K562 (cell line): Measurements from ENCODE around the gene FES. TPM values are rescaled to one million over a fixed set of nuclear protein-coding genes. Genes with fewer than 3 reads are reported as not detected.

Experiments used
- DDX20 ChIP-seq: fragments of 450-650 bp; IDR thresholded peaks from 2 replicates; pipeline ENCODE4 v1.6.1; 2016; ENCODE audit warnings: missing genetic modification characterization, low read depth, mild to moderate bottlenecking, missing compliant biosample characterization, moderate library complexity
- ERF ChIP-seq: fragments of 450-650 bp; formaldehyde crosslinking; IDR thresholded peaks from 2 replicates; pipeline ENCODE4 v1.4.0; 2020; ENCODE audit warnings: mild to moderate bottlenecking, mixed read lengths
- HMGN3 ChIP-seq: IDR thresholded peaks from 2 replicates; pipeline ENCODE4 v1.6.1; 2011; ENCODE audit warnings: borderline replicate concordance, low read depth, mild to moderate bottlenecking, mixed read lengths, low read length; ENCODE audit not compliant: insufficient read length; ENCODE audit errors: extremely low read depth
- NR1H2 ChIP-seq: sonication (generic); formaldehyde crosslinking; IDR thresholded peaks from 2 replicates; pipeline ENCODE4 v1.4.0; 2020; ENCODE audit warnings: mild to moderate bottlenecking, missing genetic modification reagents
- NR2F6 ChIP-seq: fragments of 450-650 bp; formaldehyde crosslinking; IDR thresholded peaks from 2 replicates; pipeline ENCODE4 v1.4.0; 2020; ENCODE audit warnings: mild to moderate bottlenecking
- POLR2B ChIP-seq: fragments of 450-650 bp; IDR thresholded peaks from 2 replicates; pipeline ENCODE4 v1.6.1; 2018; ENCODE audit warnings: low read depth; ENCODE audit not compliant: partially characterized antibody
- POLR3A ChIP-seq: IDR thresholded peaks from 2 replicates; pipeline ENCODE4 v1.6.1; 2011; ENCODE audit warnings: borderline replicate concordance, mild to moderate bottlenecking, moderate library complexity; ENCODE audit not compliant: insufficient read length, insufficient read depth; ENCODE audit errors: extremely low read depth
- PTBP1 ChIP-seq: fragments of 200-400 bp; formaldehyde crosslinking; IDR thresholded peaks from 2 replicates; pipeline ENCODE4 v1.6.1; 2017; ENCODE audit warnings: low read depth, low read length
- SMARCA5 ChIP-seq: fragments of 450-650 bp; IDR thresholded peaks from 2 replicates; pipeline ENCODE4 v1.6.1; 2016
- SMC3 ChIP-seq: conservative IDR thresholded peaks from 2 replicates; pipeline ENCODE4 v1.6.1; 2011; ENCODE audit warnings: low read depth, low read length, improper control_type of control experiment; ENCODE audit not compliant: insufficient read depth
- SP2 ChIP-seq: IDR thresholded peaks from 2 replicates; pipeline ENCODE4 v1.6.1; 2011; ENCODE audit warnings: mild to moderate bottlenecking, low read depth, low read length, moderate library complexity; ENCODE audit not compliant: poor library complexity, severe bottlenecking; ENCODE audit errors: extremely low read depth
- TRIM24 ChIP-seq, 2 experiments: fragments of 450-650 bp; IDR thresholded peaks; 2 replicates each; pipeline ENCODE4 v1.6.1; 2016
- ZFPM2 ChIP-seq: fragments of 250-450 bp; sonication (Bioruptor Pico); IDR thresholded peaks from 2 replicates; pipeline ENCODE4 v1.5.1; 2022; ENCODE audit warnings: mild to moderate bottlenecking
- ZNF121 ChIP-seq: sonication (generic); formaldehyde crosslinking; conservative IDR thresholded peaks from 2 replicates; pipeline ENCODE4 v1.8.0; 2022; ENCODE audit warnings: missing genetic modification reagents
- ZNF165 ChIP-seq: fragments of 250-450 bp; sonication (Bioruptor Pico); IDR thresholded peaks from 2 replicates; pipeline ENCODE4 v1.4.0; 2020; ENCODE audit warnings: borderline replicate concordance
- ZNF507 ChIP-seq: conservative IDR thresholded peaks from 2 replicates; pipeline ENCODE4 v1.6.1; 2017; ENCODE audit warnings: missing genetic modification characterization, missing compliant biosample characterization
- ZNF77 ChIP-seq: fragments of 250-450 bp; sonication (Bioruptor Pico); IDR thresholded peaks from 2 replicates; pipeline ENCODE4 v1.5.0; 2020
- polyA plus RNA-seq, 8 experiments: library from polyadenylated mRNA; depleted of rRNA in 4 of 8; stranded (reverse) in 5 of 8; unstranded in 3 of 8; fragments of >200 nt; fragmentation: Nextera tagmentation in 2 of 8; fragmentation: Illumina TruSeq in 1 of 8; extraction: Ambion mirVana in 2 of 8; extraction: Trizol in 1 of 8; gene quantifications; 2 replicates each; pipeline versions ENCODE4 v1.2.1 to v1.2.3, GENCODE V29; 2011 to 2014; ENCODE audit warnings: inconsistent platforms in 1 of 8, missing spikeins in 1 of 8
- total RNA-seq, 7 experiments: library from RNA; depleted of rRNA in 6 of 7; stranded (reverse); fragments of >200 nt in 6 of 7; fragmentation: Illumina TruSeq in 2 of 7; extraction: Trizol in 2 of 7; gene quantifications; 2 replicates each; pipeline versions ENCODE4 v1.2.1 to v1.2.3, GENCODE V29; 2011 to 2021; ENCODE audit warnings: low replicate concordance in 1 of 7
- TF ChIP-seq, protein P1 (sequence below): fragments of 250-450 bp; sonication (Bioruptor Pico); IDR thresholded peaks from 2 replicates; pipeline ENCODE4 v1.5.0; 2021; ENCODE audit warnings: mild to moderate bottlenecking, moderate library complexity
- TF ChIP-seq, protein P2 (sequence below): fragments of 250-450 bp; sonication (Bioruptor Pico); IDR thresholded peaks from 2 replicates; pipeline ENCODE4 v1.9.0; 2021; ENCODE audit warnings: mild to moderate bottlenecking, inconsistent platforms
- TF ChIP-seq, protein P3 (sequence below): sonication (generic); formaldehyde crosslinking; IDR thresholded peaks from 2 replicates; pipeline ENCODE4 v1.8.0; 2022; ENCODE audit warnings: missing genetic modification reagents, mild to moderate bottlenecking, moderate library complexity, borderline replicate concordance

Gene FES
- total and polyA plus RNA-seq, 9 of the 15 experiments (the other 6 are each of a cell fraction or from before 2014, with no cell fraction given), result 0.38 to 2.6 (median 0.82) TPM

DNA sequence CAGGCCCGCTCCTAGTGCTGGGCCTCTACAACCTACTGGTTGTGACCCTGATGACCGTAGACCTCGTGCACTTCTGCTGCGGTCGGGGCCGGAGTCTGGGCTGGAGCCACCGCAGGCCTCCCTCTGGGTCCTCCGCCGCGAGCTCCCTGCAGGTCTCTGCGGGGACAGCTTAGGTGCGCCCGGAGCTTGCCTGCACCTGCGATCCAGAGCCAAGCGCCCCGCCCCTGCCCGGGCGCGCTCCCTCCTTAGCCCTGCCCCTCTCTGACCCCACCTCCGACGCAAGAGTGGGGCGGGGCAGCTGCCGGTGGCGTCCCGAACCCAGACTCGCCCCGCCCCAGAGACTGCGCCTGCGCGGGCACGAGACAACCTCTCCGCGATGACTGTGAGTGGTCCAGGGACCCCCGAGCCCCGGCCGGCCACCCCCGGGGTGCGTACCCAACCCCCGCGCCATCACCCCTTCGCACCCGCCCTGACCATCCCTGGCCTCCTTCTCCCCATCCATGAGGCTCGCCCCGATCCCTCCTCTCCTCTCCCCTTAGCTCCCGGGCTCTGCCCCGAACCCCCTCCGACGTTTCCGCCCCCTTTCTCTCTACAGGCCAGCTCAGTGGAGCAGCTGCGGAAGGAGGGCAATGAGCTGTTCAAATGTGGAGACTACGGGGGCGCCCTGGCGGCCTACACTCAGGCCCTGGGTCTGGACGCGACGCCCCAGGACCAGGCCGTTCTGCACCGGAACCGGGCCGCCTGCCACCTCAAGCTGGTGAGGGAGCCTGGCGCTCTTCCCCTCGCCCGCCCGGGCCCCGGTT is 50.8 kb downstream of the FES start, which contains the start of gene UNC45A (continued):
- TF ChIP-seq, protein P1, sequence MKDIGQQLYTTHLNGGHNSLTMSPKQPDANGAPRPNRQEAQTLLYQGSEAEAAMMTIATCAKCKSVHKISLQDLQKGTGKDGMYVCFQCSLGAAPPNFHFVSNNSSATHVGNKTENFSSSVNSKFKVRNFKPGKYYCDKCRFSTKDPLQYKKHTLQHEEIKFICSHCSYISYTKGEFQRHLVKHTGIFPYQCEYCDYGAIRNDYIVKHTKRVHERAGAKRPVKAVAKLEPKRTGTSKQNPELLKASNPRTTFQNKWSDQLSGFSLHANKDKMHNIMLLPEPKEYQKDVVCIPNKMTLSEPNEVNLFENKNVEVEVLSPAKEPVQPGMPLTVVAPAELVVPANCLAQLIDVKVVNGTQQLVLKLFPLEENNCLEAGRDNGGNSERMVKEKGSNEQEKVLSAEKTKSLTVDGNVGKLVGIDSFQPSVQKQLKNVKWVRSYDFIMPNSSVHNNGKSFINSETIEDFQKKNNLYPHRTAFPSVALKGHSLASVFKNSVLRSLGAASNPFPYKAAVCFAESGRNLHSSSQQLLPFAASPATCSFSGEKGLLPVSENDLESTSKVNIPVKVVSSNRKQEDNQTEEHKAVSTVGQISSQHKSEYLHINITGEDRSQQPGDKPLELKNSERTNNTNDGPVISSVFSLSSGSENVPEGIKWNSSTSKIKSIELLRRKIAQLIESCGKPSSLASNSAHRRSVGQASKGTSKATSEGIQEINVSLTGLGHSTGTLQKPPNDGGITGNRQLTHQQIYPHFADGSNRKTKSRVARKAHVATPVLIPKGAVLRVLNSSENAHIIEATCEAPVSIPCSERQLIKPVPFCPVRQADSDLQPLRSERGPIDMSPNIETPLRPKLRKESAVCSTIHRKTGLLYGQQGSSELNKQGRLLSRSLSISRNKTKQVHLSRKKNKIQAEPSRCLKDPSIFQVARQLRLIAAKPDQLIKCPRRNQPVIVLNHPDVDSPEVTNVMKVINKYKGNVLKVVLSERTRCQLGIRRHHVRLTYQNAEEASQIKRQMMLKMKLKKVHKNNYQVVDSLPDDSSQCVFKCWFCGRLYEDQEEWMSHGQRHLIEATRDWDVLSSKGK (CRISPR knock-in tag), result no peak
- TF ChIP-seq POLR3A (no peak), SP2 (no peak), HMGN3 (peak; percentile 61), NR2F6 (no peak), NR1H2 (CRISPR knock-in tag) (no peak), SMC3 (no peak), ZNF77 (no peak), DDX20 (no peak), PTBP1 (no peak), TRIM24 (IDR thresholded peaks at IDR 0.05) (no peak), ERF (CRISPR knock-in tag) (no peak), ZNF165 (CRISPR knock-in tag) (no peak), ZNF121 (CRISPR knock-in tag) (no peak), ZNF507 (tag) (no peak), SMARCA5 (no peak), POLR2B (peak; percentile 46), ZFPM2 (CRISPR knock-in tag) (no peak)
- TF ChIP-seq, protein P2, sequence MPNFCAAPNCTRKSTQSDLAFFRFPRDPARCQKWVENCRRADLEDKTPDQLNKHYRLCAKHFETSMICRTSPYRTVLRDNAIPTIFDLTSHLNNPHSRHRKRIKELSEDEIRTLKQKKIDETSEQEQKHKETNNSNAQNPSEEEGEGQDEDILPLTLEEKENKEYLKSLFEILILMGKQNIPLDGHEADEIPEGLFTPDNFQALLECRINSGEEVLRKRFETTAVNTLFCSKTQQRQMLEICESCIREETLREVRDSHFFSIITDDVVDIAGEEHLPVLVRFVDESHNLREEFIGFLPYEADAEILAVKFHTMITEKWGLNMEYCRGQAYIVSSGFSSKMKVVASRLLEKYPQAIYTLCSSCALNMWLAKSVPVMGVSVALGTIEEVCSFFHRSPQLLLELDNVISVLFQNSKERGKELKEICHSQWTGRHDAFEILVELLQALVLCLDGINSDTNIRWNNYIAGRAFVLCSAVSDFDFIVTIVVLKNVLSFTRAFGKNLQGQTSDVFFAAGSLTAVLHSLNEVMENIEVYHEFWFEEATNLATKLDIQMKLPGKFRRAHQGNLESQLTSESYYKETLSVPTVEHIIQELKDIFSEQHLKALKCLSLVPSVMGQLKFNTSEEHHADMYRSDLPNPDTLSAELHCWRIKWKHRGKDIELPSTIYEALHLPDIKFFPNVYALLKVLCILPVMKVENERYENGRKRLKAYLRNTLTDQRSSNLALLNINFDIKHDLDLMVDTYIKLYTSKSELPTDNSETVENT (CRISPR knock-in tag), result no peak
- TF ChIP-seq, protein P3, sequence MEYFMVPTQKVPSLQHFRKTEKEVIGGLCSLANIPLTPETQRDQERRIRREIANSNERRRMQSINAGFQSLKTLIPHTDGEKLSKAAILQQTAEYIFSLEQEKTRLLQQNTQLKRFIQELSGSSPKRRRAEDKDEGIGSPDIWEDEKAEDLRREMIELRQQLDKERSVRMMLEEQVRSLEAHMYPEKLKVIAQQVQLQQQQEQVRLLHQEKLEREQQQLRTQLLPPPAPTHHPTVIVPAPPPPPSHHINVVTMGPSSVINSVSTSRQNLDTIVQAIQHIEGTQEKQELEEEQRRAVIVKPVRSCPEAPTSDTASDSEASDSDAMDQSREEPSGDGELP, result peak; percentile 65
